VCaP (cell line): ENCODE results near the gene MYEOV.

Source experiments
- H3K27ac ChIP-seq: fragments of 450-650 bp; 2 replicates; pipeline ENCODE4 v1.5.1; 2017
- TF ChIP-seq, protein P1 (sequence below): fragments of 450-650 bp; conservative IDR thresholded peaks from 2 replicates; pipeline ENCODE4 v1.5.1; 2017; ENCODE audit warnings: mild to moderate bottlenecking, moderate library complexity

The MYEOV gene

DNA sequence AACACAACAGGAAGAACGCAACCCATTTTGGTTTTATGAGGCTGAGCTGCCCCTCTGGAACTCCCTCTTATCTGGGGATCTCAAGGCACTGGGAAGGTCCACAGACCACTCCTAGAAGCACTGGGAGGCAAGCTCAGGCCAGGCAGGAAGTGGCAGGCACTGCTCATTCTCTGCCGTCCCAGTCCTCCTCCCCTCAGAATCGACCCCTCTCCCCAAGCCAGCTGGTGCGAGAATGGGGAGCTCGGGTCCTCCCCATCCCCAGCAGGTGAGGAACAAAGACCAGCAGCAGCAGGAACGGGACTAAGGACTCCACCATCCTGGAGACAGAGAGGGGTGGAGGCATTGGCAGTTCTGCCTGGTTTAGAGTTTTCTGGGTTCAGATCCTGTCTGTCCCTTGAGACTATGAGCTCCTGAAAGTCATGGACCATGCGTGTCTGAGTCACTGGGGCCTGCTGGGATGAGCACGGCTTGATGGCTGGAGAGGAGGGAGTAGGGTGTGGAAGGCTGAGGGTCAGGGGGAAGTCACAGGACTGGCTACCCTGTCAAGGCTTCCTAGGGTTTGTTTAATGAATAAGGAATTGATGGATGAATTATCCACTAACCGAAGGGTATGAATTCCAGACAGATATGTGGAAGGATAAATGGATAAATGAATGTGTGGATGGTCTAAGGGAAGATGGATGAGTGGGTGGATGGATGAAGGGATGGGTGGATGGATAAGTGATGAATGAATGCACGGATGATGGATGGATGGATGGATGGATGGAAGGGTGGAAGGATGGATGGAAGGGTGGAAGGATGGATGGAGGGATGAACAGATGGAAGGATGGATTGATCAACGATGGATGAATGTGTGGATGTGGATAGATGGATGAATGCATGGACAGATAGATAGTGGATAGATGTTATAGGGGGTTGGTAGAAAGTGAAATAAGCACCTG lies 6.4 kb downstream of the MYEOV start:
- TF ChIP-seq, protein P1, sequence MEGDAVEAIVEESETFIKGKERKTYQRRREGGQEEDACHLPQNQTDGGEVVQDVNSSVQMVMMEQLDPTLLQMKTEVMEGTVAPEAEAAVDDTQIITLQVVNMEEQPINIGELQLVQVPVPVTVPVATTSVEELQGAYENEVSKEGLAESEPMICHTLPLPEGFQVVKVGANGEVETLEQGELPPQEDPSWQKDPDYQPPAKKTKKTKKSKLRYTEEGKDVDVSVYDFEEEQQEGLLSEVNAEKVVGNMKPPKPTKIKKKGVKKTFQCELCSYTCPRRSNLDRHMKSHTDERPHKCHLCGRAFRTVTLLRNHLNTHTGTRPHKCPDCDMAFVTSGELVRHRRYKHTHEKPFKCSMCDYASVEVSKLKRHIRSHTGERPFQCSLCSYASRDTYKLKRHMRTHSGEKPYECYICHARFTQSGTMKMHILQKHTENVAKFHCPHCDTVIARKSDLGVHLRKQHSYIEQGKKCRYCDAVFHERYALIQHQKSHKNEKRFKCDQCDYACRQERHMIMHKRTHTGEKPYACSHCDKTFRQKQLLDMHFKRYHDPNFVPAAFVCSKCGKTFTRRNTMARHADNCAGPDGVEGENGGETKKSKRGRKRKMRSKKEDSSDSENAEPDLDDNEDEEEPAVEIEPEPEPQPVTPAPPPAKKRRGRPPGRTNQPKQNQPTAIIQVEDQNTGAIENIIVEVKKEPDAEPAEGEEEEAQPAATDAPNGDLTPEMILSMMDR: no peak
- no peak overlapping the region for H3K27ac ChIP-seq

- TF ChIP-seq, protein P1: no peak
- H3K27ac ChIP-seq: no peak overlapping the region
These were observed 7.1 kb downstream of the MYEOV start for GRCh38 chr11:69301081-69301454.

DNA sequence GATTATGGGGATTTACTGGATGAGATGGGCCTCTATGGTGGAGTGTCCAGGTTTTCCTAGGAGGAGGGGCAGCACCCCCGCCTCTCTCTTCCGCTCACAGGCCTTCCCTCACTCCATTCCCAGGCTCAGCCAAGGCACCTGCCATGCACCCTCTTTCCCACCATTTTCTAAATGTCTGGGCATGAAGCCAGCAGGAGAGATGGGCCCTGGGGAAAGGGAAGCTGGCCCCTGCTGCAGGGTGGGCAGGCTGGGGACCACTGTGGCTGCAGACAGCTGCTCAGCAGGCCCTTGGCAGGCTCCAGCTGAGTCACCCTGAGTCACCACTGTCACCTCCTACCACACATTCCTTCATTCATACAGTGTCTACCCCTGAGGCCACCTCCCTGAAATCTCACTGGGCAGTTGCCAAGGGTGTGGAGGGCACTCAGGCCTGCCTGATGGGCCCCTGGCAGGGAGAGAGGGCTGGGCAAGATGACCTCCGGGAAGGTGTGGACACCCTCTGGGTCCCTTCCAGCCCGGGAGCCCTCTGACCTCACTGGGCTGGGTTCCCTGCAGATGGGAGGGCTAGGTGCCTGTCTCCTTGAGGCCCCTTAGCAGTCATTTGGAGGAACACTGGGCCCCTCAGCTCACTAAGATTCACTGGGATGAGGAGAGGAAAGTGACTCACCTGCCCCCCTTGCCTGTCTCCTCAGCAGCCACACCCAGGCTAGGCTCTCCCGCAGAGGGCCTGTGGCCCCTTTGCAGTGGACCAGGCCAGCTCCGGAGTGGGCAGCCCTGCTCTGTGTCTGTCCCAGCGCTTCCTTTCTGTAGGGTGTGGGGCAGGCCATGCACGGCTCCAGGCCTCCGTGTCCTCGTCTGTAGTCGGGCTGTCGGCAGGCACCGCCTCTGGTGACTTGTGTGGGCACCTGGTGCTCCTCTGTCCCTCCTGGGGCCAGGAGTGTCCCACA lies 7.8 kb downstream of the MYEOV start:
- no peak overlapping the region for H3K27ac ChIP-seq

GRCh38 chr11:69302447-69303020 lies 8.6 kb downstream of the MYEOV start:
- no peak overlapping the region for H3K27ac ChIP-seq
- TF ChIP-seq, protein P1: no peak

More for the DNA sequence above, 7.8 kb downstream of the MYEOV start:
- TF ChIP-seq, protein P1: no peak

GRCh38 chr11:69303427-69303826 lies 9.5 kb downstream of the MYEOV start:
- no peak overlapping the region for H3K27ac ChIP-seq
- TF ChIP-seq, protein P1: no peak

- no peak overlapping the region for H3K27ac ChIP-seq
- TF ChIP-seq, protein P1: no peak
These were observed 10.3 kb downstream of the MYEOV start for GRCh38 chr11:69304258-69304657.

- TF ChIP-seq, protein P1: no peak
- H3K27ac ChIP-seq: no peak overlapping the region
These were observed 10.7 kb downstream of the MYEOV start for GRCh38 chr11:69304686-69305085.
